GM19324 (cell line): ENCODE data around the gene PRRT2.
"Not testable (repeated sequence)": the region's sequence is repeated elsewhere in the genome, so short reads cannot be mapped to it uniquely, and the experiment has no call there.

Experiments
- ATAC-seq: cut with Tn5 transposase; IDR thresholded peaks from one replicate; pipeline ENCODE4 v1.9.1; 2021; ENCODE audit warnings: mild to moderate bottlenecking, moderate library complexity; ENCODE audit not compliant: unreplicated experiment, low FRiP score

PRRT2 gene

DNA sequence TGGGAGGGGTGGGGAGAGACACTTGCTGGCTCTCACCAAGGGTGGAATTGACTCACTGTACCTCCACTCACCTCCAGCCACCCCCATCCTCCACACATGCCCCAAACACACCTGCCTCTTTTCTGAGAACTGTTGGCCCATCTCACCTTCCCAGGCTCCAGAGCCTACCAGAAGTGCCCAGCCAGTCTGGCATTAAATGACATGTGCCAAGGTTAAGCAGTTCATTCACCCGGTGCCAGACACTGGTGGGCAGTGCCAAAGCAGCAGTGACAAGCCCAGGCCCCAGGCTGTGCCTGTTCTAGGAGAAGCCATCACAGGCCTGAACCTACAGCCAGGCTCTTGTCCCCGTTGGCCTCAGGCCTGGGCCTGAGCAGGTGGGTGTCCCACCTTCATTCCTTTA is 19.5 kb downstream of the PRRT2 start:
- no peak for ATAC-seq

- not testable (repeated sequence) for ATAC-seq
Measured at GRCh38 chr16:29833219-29833618, 21.2 kb downstream of the PRRT2 start.

DNA sequence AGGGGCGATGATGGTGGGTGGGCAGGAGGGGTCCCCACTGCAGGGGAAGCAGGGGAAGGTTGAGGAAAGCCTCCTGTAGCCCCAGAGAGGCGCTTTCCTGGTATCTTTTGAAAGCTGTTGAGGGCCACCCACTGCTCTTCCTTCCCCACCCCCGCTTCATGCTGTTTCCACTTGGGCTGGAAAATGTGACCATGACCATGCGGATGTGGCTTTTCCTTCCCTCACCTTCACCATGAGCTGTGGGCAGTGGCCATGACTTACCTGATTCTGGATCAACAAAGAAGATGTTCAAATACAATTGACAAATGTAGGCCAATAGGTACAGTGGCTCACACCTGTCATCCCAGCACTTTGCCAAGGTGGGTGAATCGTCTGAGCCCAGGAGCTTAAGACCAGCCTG is 22.1 kb downstream of the PRRT2 start:
- ATAC-seq: no peak

DNA sequence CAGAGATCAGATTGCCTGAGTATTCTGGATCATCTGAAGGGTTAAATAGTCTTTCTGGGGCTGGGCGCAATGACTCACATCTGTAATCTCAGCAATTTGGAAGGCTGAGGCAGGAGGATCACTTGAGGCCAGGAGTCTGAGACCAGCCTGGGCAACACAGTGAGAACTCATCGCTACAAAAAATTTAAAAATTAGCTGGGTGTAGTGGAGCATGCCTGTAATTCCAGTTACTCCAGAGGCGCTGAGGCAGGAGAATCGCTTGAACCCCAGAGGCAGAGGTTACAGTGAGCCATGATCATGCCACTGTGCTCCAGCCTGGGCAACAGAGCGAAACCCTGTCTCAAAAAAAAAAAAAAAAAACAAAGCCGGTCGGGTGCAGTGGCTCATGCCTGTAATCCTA is 23.9 kb downstream of the PRRT2 start:
- no peak for ATAC-seq

GRCh38 chr16:29836623-29837022 is 24.6 kb downstream of the PRRT2 start:
- no peak for ATAC-seq

GRCh38 chr16:29837841-29838240 is 25.8 kb downstream of the PRRT2 start:
- no peak for ATAC-seq

DNA sequence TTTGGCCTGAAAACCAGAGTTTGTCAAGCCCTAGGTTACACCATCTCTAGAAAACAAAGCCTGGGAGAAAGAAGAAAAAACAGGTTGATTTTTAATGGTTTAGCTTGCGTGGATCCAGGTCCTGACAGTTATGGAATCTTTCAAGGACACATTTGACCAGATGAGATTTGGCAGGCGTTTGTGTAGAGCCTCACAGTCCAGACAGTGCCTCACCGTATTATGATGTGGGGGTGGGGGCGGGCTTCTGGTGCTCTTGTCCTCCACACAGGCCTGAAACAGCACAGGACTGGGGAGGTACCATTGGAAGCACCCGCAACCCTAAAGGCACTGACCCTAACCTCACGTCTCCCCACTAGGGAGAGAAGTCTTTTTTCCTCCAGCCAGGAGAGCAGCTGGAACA is 27.8 kb downstream of the PRRT2 start:
- no peak for ATAC-seq

DNA sequence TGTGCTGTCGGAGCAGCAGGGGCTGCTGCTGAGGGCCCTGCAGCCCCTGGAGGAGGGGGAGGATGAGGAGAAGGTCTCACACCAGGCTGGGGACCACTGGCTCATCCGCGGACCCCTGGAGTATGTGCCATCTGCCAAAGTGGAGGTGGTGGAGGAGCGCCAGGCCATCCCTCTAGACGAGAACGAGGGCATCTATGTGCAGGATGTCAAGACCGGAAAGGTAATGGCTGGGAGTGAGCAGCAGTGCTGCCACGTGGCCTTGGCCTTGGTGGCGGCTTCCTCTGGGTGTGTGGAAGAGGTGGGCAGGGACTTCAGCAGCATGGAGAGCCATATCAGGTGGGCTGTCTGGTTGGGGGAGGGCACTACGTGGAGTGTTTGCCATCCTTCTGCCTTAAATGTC is 28.2 kb downstream of the PRRT2 start:
- ATAC-seq: no peak

DNA sequence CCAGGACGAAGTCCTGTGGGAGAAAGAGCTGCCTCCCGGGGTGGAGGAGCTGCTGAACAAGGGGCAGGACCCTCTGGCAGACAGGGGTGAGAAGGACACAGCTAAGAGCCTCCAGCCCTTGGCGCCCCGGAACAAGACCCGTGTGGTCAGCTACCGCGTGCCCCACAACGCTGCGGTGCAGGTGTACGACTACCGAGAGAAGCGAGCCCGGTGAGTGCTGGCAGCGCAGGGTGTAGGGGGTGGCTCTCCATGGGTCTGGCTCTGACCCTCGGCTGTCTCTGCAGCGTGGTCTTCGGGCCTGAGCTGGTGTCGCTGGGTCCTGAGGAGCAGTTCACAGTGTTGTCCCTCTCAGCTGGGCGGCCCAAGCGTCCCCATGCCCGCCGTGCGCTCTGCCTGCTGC is 29.6 kb downstream of the PRRT2 start:
- no peak for ATAC-seq

GRCh38 chr16:29842732-29843346 is 30.8 kb downstream of the PRRT2 start:
- no peak for ATAC-seq

GRCh38 chr16:29843931-29844330 is 31.9 kb downstream of the PRRT2 start:
- no peak for ATAC-seq

GRCh38 chr16:29844575-29845331 is 32.8 kb downstream of the PRRT2 start:
- ATAC-seq: no peak

- no peak for ATAC-seq
Measured at GRCh38 chr16:29845656-29846055, 33.7 kb downstream of the PRRT2 start.

DNA sequence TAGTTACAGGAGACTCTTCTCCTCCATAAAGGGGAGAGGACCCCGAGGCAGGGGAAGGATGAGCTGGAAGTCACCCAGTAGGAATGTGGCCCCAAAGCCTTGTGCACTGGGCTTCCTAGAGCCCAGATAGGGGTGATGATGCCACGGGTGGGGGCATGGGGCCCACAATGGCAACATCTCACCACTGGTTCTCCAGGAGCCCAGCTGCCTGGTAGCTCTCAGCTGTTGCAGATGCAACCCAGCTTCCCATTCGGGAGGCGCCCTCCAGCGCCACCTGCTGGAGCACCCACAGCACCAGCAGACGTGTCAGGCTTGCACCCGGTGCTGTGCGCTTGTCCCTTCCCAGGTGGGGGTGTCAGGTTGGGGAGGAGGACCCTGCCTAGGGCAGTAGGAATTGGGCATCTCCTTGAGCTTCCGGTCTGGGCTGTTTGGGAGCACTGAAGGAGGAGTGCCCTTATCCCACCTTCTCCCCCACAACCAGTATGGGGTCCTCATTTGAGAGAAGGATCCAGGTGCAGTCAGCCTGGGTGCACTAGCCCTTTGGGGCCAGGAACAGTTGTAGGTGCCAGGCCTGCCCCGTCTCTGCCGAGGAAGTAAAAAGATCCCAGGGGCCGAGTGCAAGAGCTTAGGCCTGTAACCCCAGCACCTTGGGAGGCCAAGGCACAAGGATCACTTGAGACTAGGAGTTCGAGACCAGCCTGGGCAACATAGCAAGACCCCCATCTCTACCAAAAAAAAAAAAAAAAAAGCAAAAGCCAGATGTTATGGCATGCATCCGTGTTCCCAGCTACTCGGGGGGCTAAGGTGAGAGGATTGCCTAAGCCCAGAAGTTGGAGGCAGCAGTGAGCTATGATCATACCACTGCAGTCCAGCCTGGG is 36.7 kb downstream of the PRRT2 start:
- ATAC-seq: no peak

DNA sequence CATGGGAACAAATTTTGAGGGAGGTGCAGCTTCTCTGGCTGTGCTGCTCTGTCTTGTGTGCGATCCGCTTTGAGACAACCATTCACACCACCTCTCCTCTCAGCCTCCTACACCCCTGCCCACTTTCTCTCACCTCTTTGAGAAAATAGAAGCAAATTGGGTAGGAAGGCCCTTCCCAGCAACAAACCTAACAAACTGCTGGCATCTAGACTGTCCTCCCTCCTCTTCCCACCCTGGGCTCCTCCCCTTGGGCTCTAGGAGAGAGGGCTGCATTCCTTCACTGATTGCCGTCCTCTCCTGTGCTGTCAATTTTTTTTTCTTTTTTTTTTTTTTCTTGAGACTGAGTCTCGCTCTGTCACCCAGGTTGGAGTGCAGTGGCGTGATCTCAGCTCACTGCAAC is 37.5 kb downstream of the PRRT2 start:
- ATAC-seq: no peak

DNA sequence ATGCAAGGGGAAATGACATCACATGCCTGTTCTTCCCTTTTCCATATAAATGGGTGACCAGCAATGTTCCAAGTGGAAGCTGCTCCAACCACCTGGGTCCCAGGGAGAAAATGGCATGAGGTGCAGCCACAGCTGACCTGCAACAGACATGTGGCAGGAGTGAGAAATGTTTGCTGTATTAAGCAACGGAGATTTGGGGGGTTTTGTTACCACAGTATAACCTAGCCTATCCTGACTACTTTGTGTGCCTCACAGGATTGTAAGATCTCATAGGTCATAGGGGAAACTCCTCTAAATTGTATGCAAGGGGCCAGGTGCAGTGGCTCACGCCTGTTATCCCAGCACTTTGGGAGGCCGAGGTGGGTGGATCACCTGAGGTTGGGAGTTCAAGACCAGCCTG is 39.0 kb downstream of the PRRT2 start:
- ATAC-seq: no peak

DNA sequence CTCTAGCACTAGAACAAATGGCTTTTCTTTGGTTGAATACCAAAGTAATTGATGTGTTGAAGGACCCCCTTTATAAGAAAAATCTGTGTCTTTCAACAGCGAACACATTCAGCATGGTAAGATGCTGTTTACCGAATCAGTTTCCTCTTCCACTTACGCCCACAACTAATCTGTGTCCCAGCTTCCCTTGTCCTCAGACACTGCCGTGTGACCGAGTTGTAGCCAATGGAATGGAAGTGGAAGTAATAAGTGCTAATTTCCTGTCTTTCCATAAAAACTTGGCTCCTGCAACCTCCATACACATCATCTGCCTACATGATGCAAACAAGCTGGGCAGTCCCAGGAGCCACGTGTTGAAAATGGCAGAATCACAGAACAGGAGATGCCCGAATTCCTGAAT is 40.7 kb downstream of the PRRT2 start:
- ATAC-seq: no peak

GRCh38 chr16:29854520-29855100 is 42.6 kb downstream of the PRRT2 start:
- ATAC-seq: no peak

GRCh38 chr16:29857133-29857760 is 45.3 kb downstream of the PRRT2 start:
- ATAC-seq: no peak

DNA sequence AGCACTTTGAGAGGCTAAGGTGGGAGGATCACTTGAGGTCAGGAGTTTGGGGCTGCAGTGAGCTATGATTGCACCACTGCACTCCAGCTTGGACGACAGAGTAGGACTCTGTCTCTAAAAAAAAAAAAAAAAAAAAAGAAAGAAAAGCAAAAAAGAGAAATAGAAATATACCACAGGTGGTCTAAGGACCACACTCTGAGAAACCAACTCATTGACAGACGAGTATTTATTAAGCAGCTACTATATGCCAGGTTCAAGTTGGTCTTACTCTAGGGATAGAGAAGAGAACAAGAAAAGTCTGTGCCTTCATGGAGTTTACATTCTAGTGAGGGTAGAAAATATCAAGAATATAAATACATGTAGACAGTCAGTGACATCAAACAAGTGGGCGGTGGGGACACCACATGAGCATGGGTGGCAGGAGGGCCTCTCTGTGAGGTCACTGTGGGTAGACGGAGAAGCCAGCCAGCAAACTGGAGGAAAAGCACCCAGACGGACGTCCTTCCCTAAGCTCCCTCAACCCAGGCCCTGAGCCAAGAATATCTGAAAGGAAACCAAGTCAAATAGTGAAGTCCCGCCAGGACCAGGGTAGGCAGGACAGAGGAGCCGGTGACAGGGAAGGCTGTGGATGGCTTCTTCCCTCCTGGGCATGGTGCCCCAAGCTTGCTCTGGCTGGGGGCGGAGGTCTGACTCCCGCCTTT is 46.3 kb downstream of the PRRT2 start:
- no peak for ATAC-seq
